ENCODE measurements around the gene MYBPHL.
"Not testable (repeated sequence)": the region's sequence is repeated elsewhere in the genome, so short reads cannot be mapped to it uniquely, and the experiment has no call there.

The MYBPHL gene

DNA sequence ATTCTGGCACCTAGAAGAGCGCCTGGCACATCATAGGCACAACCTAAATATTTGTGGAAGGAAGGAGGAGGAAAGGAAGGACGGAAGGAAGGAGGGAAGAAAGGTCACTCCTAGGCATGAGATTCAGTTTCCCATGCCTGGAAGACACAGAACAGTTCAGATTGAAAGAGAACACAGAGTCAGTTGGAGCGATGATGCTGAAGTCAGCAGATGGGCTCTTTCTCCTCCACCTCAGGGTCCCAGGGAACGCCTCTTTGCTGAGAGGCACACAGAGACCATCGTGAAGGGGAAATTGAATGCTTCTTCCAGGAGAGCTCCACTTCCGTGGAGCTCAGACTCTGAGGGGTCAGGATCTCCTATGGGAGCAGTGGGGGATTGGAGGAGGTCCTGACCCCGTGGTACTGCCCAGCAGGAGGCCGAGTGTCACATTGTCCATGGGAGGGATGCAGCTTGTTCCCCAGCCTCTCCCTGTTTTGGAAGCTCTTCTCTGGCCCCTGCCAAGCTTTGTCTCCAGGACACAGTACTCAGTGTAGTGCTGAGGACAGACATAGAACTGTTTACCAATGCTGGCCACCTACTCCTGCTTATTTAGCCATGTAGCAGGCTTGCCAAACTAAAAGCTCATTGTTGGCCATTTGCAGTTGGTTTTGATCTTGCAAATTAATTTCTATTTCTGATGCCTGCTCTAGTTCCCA lies 2.4 kb downstream of the MYBPHL start:
- no peak for DNase-seq

DNA sequence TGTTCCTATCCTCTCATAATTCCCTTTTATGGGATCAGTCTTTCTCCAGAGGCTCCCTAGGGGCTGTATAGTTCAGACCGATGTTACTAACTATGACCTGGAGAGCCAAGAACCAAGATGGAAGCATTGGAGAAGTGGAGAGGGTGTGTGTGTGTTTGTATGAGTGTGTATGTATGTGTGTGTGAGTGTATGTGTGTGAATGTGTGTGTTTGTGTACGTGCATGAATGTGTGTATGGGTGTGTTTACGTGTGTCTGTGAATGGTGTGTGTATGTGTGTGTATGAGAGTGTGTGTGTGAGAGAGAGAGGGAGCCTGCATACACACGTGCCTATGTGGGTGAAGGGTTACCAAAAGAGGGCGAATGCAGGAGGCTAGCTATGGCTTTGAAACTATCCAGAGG lies 4.9 kb downstream of the MYBPHL start:
- DNase-seq: no peak

DNA sequence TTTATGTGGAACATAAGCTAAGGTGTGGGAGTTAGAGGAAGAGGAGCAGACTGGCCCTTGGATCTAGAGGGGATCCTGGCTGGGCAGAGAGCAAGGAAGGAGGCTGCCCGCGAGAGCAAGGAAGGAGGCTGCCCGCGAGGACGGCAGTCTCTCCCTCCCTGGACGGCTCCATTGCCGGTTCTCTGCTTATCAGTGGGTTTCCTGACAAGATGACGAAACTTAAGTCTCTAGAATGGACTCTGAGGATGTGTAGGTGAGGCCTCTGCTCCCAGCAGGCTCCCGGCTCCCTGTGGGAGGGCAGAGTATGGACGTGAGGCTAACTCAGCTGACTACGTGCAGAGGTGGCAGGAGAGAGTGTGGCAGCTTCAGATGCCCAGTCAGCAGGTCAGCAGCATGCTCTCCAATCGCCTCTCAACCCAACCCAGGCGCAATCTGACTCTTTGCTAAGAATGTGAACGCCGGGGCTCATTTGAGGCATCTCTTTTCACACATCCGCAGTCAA lies 6.1 kb downstream of the MYBPHL start:
- DNase-seq: no peak

DNA sequence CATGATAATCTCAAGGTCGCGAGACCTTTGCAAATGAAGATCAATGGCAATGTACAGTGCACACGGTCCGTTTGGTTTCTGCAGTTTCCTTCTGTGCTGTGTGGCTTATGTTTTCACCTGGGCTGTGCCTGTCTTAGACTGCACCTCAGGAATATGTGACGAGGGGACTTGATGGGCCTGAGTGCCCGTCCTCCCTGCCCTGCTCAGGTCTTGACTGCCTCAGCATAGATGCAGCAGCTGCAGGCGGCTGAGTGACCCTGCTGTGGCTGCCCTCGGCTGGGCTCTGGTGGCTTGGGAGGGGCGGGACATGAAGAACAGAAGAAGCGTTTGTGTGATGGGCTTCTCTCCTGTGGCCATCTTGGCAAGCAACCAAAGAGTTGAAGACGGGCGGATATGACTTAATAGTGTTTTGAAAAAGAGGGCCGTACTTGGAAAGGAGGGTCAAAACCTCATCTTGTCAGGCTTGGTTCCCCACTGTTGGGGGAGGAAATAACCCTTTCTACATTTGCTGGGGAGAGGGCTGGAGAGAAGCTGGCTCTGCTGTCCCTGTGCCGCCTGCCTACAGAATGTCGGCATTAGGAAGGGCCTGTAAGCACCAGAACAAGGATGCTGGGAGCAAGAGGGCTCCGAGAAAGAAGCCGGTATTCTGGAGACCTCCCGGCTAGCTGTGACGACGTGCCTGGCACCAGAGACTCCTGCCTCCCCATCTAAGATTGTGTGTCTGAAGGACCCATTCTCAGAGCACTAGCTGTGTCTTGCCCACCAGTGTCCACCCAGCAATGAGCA lies 7.1 kb downstream of the MYBPHL start:
- DNase-seq: no peak

DNA sequence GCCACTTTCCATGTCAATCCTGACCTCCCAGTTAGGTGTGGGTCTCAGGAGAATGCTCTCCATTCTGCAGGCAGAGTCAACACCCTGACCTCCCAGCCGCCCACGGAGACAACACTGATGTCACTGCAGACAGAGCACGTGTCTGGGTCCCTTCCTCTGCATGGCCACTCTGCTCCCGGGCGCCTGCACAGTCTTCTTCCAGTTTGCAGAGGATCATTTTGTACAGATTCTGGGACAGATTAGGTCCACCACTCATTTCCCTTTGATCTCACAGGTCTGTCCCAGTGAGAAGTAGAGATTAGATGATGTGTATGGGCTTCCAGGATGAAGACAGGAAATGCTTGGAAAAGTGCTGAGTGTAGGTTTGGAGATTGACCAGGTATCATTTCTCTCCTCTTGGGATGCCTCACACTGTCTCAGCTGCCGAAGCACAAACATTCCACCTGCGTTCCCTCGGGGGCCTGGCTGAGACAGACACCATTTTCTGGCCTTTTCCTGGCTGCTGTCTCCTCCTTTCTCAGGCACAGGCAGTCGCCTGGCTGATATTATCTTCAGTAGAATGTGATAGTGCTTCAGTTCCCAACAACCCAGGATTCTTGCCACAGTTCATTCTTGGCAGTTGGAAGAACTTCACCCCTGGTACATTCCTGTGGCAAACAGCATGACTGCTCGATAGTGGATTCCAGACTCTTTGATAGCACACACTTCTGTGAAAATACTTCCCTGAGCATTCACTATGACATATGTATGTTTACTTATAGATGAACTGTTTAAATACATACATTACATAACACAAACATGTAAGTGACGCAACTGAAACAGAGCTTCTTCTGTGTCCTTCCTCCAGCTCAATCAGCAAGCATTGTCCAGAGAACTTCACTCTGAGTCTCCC lies 7.9 kb downstream of the MYBPHL start:
- DNase-seq: no peak

DNA sequence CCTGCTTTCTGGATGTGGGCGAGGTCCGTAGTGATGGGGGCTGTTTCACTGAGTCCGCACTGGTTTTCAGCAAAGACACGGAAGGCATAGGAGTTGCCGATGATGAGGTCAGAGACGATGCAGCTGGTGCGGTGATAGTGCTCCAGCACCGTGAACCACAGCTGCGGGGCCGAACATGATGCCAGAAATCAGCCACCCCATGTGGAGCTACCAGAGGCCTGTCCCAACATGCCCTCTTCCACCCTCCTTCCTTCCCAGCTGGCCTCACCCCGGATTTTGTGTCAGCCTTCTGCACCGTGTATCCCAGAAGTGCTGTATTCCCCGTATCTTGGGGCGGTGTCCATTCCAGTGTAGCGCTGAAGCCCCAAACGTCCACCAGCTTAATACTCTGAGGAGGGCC lies 10.0 kb downstream of the MYBPHL start:
- DNase-seq: no peak

DNA sequence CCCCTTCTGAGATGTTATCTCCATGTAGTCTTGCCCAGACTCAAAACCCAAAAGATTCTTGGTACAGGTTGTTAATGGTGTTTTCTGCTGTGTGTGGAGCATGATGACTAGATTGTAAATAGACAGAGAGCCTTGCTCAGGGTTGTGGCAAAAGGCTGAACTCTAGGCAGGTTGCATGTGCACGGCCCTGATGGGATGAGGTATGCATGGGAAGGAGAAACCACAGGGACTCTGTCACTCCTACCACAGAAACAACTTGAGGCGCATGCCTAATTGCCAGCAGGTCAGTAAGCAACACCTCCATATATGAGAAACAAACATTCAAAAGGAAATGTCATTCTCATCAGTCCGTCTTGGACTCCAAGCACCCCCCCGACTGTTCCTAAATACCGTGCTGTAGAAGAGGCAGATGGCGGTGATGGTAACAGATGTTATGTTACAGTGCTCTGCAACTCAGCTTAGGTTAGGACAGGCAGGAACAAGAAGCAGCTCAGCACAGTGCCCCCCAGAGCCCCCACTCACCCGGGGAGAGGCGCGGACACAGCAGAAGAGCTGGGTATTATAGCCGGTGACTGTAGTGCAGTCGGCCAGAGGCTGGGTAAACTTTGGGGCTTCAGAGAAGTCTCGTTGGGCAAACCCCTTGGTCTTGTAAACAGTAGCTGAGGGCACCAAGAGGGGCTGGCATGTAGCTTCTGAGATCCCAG lies 10.9 kb downstream of the MYBPHL start:
- DNase-seq: no peak

DNA sequence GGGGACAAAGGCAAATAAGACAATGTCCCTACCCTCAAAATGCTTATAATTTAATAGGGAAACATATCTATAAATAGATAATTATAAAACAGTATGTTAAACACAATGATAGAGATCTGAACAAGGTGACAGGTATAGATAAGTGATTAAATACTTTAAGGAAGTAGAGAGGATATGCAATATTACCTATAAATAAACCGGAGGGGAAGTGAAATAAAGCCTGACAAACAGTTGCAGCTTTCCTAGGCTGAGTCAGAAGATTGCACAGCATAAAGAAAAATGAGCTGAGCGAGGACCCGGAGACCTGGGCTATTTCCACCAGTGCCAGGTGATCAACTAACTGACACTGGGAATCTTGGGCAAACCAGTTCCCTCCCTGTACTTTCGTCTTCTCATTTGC lies 12.3 kb downstream of the MYBPHL start:
- no peak for DNase-seq

DNA sequence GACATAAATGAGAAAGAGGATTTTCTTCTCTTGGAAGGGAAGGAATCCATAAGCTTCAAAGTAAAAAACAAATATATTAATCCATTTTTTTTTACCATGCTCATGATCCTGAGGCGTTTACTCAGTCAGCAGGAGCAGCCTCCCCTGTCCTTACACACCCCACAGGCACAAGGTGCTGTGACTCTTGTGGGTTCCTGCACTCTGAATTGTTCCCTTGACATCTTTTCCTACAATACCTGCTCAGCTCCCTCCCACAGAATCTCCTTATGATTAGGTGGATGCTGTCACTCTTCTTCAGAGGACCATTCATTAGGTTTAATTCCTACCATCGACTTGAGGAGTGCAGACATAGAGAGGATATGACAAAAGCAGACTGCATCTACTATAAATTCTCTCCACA lies 13.8 kb downstream of the MYBPHL start:
- DNase-seq: no peak

DNA sequence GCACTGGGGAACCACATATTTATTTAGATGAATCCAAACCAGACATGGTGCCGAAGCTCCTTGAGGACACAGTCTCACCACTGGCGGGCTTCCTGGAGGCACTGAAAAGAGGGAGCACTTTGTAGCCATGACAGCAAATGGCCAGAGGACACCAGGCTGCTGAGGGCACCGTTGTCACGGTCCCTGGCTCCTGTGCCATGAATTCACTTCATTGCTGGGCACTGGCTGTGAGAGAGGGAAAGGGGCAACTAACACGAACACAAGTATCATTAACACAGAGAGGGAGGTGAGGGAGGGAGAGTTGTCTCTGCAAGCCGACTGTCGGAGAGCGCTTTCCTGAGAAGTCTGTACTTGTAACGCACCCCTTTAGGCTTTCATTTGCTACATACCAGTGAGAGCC lies 14.4 kb downstream of the MYBPHL start:
- no peak for DNase-seq

DNA sequence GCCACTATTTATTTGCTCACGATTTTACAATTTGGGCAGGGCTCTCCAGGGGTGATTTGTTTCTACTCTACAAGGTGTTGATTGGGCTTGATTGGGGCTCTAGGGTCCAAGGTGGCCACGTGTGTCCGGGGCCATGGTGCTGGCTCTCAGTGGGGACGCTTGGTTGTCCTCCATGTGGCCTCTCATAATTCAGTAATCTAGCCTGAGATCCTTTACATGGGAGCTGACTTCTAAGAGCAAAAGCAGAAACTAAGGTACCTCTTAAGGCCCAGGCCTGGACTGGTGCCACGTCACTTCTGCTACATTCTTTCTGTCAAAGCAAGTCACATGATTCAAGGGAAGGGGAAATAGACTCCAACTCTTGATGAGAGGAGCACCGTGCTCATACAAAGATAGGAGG lies 15.8 kb downstream of the MYBPHL start:
- DNase-seq: no peak

DNA sequence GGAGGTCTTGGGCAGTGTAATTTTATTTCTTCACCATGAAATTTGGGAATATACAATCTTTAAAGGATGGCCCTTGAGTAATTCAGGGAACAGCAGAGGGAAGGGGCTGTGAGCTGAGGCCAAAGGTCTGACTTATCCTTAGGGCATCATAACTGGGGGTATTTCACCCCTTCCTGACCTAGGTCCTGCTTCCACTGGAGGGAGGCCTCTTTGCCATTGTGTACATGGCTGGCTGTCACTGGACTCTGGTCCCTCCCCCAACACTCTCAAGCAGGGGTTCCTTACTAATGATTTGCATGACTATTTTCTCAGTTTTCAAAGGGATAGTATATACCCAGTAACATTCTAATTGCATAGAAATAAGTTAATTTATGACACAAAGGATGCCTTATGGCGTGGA lies 16.7 kb downstream of the MYBPHL start:
- DNase-seq: no peak

DNA sequence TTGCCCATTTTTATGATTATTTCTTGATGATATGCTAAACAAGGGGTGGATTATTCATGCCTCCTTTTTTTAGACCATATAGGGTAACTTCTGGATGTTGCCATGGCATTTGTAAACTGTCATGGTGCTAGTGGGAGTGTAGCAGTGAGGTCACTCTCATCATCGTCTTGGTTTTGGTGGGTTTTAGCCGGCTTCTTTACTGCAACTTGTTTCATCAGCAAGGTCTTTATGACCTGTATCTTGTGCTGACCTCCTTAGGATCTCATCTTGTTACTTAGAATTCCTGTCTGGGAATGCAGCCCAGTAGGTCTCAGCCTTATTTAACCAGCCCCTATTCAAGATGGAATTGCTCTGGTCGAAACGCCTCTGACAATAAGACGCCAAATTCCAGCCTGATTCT lies 20.0 kb downstream of the MYBPHL start:
- not testable (repeated sequence) for DNase-seq

DNA sequence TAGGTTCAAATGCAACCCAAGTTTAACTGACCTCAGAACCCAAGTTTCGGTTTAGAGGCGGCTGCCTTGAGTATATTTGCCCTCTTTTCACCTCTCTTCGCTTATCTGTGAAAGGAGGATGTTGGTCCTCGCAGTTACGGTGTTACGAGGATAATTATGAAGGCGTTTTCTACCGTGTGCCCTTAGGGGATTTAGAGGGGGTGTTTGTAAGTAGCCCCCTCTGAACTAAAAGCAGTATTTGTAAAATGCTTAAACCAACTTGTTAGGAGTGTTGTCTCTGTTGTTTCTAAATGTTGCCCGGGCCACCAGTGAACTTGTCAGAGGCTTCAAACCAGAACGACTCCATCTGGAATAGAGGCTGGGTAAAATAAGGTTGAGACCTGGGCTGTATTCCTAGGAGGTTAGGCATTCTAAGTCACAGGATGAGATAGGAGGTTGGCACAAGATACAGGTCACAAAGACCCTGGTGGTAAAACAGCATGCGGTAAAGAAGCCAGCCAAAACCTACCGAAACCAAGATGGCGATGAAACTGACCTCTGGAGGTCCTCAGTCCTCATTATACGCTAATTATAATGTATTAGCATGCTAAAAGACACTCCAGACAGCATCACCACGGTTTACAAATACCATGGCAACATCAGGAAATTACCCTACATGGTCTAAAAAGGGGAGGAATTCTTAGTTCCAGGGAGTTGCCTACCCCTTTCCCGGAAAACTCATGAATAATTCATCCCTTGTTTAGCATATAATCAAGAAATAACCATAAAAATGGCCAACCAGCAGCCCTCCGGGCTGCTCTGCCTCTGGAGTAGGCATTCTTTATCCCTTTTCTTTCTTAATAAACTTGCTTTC lies 22.8 kb downstream of the MYBPHL start:
- no peak for DNase-seq

DNA sequence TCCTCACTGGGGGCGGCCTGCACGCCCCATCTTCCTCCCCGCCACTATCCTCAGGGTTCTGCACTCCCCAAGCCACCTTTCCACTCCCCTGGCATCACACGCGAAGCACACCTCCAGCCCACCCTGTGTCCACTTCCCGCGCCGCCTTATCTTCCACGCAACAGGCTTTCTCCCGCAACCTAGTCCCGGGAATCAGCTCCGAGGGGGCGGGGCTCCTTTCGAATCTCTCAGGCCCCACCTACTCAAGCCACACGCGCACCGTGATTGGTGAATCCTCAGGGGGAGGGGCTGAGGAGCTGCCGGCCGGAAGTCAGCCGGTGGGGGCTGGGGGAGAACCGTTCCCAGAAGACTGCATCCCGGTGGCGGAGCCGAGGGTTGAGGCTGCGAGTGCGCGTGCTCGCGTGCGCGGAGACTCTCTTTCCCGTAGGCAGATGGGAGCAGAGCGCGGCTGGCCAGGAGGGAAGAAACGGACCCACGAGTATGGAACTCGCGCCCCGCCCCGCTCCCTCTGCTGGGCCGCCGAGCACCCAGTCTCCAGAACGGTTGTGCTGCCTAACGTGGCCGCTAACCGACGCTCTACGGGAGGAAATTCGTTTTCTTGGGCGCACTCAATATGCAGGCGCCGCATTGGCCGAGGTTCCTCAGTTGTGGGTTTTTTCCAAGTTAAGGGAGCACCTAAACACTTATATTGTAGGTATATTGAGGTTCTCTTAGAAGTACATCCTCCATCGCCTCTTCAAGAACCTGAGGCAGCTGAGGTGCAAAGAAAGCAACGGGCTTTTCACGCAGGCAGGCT lies 23.7 kb downstream of the MYBPHL start, which contains the start of gene PSRC1:
Gene PSRC1, minus strand, starts transcription at position 194 of the 796 bp plus-strand sequence.
- peak; percentile 72 to 83 (median 75) for DNase-seq

DNA sequence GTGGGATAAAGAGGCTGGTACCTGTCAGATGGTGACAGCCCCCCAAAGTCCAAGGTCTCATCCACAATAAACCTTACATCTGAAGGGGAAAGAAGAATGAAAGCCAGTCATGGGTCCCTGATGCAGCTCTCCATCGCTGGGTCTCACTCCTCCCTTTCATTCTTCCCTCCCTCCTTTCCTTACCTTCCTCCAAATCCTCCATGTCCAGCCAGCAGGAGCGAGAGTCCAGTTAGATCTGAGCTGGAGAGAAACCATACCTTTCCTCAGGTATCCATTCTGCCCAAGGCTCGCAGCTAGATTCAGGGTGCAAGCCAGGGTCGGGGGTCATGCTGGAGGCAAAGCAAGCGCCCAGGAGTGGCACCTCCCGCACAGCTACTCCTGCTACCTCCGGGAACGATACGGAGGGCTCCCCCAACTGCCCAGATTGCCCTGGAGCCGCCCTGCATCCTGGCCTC lies 24.3 kb downstream of the MYBPHL start:
- DNase-seq: no peak

DNA sequence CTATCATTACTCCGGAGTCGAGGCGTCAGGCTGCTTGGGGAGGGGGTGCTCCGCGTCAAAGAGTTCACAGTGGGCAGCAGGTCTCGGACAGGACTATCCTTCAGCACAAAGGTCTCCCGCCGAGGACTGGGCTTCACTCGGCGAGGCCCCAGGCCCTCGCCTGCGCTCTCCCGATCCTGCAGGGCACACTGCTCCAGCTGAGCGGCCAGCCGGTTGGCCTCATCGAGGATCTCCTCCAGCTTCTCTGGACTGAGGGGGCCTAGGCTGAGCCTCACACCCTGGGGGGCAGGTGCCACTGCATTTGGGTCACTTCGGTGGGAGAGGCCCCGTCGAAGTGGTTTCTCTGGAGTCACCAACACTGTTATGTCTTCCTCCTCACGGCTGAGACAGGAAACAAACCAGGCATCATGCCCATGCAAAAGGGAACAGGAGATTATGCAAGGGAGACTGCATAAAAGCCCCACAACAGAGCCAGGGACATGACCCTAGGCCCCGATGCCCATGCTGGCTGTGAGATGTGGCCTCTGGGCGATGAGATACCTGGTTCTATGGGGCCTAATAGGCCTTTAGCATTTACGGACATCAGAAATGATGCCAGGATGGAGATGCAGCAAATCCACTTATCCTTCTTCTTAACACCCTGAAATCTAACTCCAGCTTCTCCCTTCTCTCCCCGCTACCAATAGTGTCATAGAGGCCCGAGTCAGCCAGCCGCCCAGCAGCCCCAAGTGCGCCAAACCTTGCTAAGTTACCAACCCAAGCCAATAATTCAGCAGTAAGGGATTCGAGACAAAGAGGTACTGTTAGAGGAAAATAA lies 24.9 kb downstream of the MYBPHL start:
- no peak for DNase-seq

DNA sequence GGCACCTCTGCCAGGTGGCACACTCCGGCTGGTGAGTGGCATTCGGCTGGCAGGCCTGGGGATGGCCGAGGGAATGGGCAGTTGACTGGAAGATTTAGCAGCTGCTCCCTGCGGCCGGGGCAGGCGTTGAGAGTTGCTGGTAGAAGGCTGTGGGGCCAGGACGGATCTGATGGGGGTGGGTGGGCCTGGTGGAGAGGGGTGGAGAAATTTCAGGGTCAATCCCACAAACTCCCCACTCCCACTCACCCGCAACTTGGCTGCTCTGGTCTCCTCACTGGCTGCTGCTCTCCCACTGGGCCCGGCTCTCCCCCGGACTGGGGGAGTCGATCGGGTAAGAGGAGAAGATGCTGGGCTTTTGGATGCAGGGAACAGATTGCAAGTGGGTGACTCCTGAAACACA lies 25.9 kb downstream of the MYBPHL start:
- DNase-seq: no peak

DNA sequence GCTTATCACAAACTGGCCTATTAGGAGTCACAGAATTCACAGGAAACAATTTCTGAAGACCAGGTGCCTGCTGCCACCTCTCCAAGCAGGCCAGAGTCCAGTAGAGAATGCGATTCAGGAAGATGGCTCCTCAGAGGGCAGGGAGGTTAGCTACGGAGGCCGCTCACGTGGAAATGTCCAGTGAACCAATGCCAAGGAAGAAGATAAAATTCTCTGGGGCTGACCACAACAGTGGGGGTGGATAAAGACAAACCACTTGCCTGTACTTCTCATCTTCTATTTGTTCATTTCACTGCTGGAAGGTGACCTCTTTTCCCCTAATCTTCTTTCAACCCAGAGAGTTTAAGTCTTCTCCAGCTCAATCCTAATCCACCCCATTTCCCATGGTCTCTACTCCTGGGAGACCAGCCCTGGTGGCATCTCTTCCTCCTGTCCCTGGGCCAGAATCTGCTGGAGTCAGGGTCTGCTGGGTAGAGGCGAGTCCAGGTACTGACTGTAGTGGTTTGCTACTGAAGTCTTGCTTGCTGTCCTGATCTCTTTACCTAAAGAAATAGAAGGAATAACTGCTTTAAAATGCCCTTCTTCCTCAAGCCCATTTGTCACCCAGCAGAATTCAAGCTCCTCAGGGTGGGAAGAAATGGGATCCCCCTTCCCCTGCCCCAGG lies 27.1 kb downstream of the MYBPHL start:
- DNase-seq: no peak

All from activated CD4-positive, CD25-positive, alpha-beta regulatory T cell (primary cell).